ENCODE results near the gene SNRPE. TPM values are rescaled to one million over a fixed set of nuclear protein-coding genes. Genes with fewer than 3 reads are reported as not detected.

The SNRPE gene
- total RNA-seq, 2 donors from 2014 or later: 47.2 to 50.1 TPM

- DNase-seq: no peak
- ATAC-seq: no peak
- no peaks in the 10 kb centered on the region for H3K9me3 ChIP-seq (ENCODE audit: control insufficient read depth, low read length, poor library complexity, severe bottlenecking)
- Mint-ChIP-seq H3K4me3 (no peak overlapping the region), H3K4me1 (peaks cover 2% of the 10 kb centered on the region), H3K36me3 (ENCODE audit: low read depth) (no peaks in the 10 kb centered on the region), H3K27ac (no peak overlapping the region), H3K27me3 (no peaks in the 10 kb centered on the region)
Measured at GRCh38 chr1:203899353-203899716, 37.9 kb downstream of the SNRPE start.

GRCh38 chr1:203899869-203900714, 38.7 kb downstream of the SNRPE start:
- H3K9me3 ChIP-seq (ENCODE audit: control insufficient read depth, low read length, poor library complexity, severe bottlenecking): no peaks in the 10 kb centered on the region
- no peaks in the 10 kb centered on the region for H3K27me3 Mint-ChIP-seq
- H3K36me3 Mint-ChIP-seq (ENCODE audit: low read depth): no peaks in the 10 kb centered on the region
- no peak for DNase-seq
- H3K27ac Mint-ChIP-seq: no peak overlapping the region
- H3K4me1 Mint-ChIP-seq: peaks cover 2% of the 10 kb centered on the region
- ATAC-seq: no peak
- no peak overlapping the region for H3K4me3 Mint-ChIP-seq

DNA sequence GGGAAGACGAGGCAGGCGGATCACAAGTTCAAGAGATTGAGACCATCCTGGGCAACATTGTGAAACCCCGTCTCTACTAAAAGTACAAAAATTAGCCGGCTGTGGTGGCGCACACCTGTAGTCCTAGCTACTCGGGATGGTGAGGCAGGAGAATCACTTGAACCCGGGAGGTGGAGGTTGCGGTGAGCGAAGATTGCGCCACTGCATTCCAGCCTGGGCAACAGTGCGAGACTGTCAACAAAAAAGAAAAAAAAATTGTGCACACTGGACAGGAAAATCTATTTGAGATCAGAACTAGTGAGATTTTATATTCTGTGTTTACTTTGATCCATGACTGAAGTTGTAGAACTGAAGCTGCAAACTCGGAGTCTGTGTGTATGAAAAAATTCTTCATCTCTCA, 40.2 kb downstream of the SNRPE start:
- Mint-ChIP-seq H3K36me3 (ENCODE audit: low read depth) (no peaks in the 10 kb centered on the region), H3K27me3 (no peaks in the 10 kb centered on the region), H3K4me3 (no peak overlapping the region), H3K4me1 (peaks cover 4% of the 10 kb centered on the region), H3K27ac (no peak overlapping the region)
- no peak for ATAC-seq
- no peak for DNase-seq
- H3K9me3 ChIP-seq (ENCODE audit: control insufficient read depth, low read length, poor library complexity, severe bottlenecking): no peaks in the 10 kb centered on the region

- H3K4me1 Mint-ChIP-seq: peaks cover 2% of the 10 kb centered on the region
- H3K36me3 Mint-ChIP-seq (ENCODE audit: low read depth): no peaks in the 10 kb centered on the region
- H3K9me3 ChIP-seq (ENCODE audit: control insufficient read depth, low read length, poor library complexity, severe bottlenecking): no peaks in the 10 kb centered on the region
- ATAC-seq (no peak), DNase-seq (no peak)
- no peaks in the 10 kb centered on the region for H3K27me3 Mint-ChIP-seq
- H3K27ac Mint-ChIP-seq: no peak overlapping the region
- no peak overlapping the region for H3K4me3 Mint-ChIP-seq
Measured at GRCh38 chr1:203905275-203905674, 43.9 kb downstream of the SNRPE start.

GRCh38 chr1:203906932-203907331, 45.5 kb downstream of the SNRPE start:
- no peak overlapping the region for H3K27ac Mint-ChIP-seq

GRCh38 chr1:203907901-203908300, 46.5 kb downstream of the SNRPE start:
- Mint-ChIP-seq H3K36me3 (ENCODE audit: low read depth) (no peaks in the 10 kb centered on the region), H3K4me3 (no peak overlapping the region), H3K27ac (no peak overlapping the region), H3K4me1 (peaks cover 2% of the 10 kb centered on the region), H3K27me3 (peaks cover 6% of the 10 kb centered on the region)
- H3K9me3 ChIP-seq (ENCODE audit: control insufficient read depth, low read length, poor library complexity, severe bottlenecking): no peaks in the 10 kb centered on the region
- ATAC-seq (no peak), DNase-seq (no peak)

More at GRCh38 chr1:203906932-203907331, 45.5 kb downstream of the SNRPE start:
- Mint-ChIP-seq H3K36me3 (ENCODE audit: low read depth) (no peaks in the 10 kb centered on the region), H3K27me3 (peaks cover 3% of the 10 kb centered on the region), H3K4me3 (no peak overlapping the region), H3K4me1 (peaks cover 2% of the 10 kb centered on the region)
- no peak for ATAC-seq
- DNase-seq: no peak
- no peaks in the 10 kb centered on the region for H3K9me3 ChIP-seq (ENCODE audit: control insufficient read depth, low read length, poor library complexity, severe bottlenecking)

GRCh38 chr1:203911806-203912205, 50.4 kb downstream of the SNRPE start:
- H3K27ac Mint-ChIP-seq: no peak overlapping the region
- DNase-seq: no peak
- H3K9me3 ChIP-seq (ENCODE audit: control insufficient read depth, low read length, poor library complexity, severe bottlenecking): no peaks in the 10 kb centered on the region
- H3K4me1 Mint-ChIP-seq: no peaks in the 10 kb centered on the region
- no peak overlapping the region for H3K4me3 Mint-ChIP-seq
- H3K27me3 Mint-ChIP-seq: peaks cover 11% of the 10 kb centered on the region
- no peaks in the 10 kb centered on the region for H3K36me3 Mint-ChIP-seq (ENCODE audit: low read depth)
- no peak for ATAC-seq

DNA sequence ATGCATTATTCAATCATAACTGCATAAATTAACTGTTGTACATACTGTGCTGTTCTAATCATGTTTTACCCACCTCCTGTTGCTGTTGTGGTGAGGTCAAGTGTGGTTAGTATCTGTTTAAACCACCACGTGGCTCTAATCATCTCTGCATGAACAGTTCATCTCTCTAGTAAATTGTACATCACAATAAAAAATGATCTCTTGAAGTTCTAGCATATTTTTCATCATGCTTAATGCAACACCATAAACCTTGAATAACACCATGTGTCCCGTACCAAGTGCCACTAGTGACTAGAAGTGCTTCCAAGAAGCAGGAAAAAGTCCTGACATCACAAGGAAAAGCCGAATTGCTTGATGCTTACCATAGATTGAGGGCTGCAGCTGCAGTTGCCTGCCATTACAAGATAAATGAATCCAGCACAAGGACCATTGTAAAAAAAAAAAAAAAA, 51.7 kb downstream of the SNRPE start:
- no peak for ATAC-seq

DNA sequence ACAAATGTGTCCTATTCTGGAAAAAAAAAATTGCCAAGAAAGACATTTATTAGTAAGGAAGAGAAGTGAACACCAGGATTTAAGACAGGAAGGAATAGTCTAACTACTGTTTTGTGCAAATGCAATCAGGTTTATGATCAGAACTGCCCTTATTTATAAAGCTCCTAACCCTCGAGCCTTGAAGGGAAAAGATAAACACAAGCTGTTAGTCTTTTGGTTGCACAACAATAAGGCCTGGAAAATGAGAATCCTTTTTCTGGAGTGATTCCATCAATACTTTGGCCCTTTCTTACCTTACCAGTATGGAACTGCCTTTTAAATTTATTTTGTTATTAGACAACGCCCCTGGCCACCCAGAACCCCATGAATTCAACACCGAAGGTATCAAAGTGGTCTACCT, 52.9 kb downstream of the SNRPE start:
- no peaks in the 10 kb centered on the region for H3K9me3 ChIP-seq (ENCODE audit: control insufficient read depth, low read length, poor library complexity, severe bottlenecking)
- DNase-seq (no peak), ATAC-seq (no peak)
- H3K4me3 Mint-ChIP-seq: no peak overlapping the region
- no peak overlapping the region for H3K27ac Mint-ChIP-seq
- peaks cover 11% of the 10 kb centered on the region for H3K27me3 Mint-ChIP-seq
- H3K36me3 Mint-ChIP-seq (ENCODE audit: low read depth): no peaks in the 10 kb centered on the region
- no peaks in the 10 kb centered on the region for H3K4me1 Mint-ChIP-seq

More for the DNA sequence above, 51.7 kb downstream of the SNRPE start:
- no peaks in the 10 kb centered on the region for H3K36me3 Mint-ChIP-seq (ENCODE audit: low read depth)
- DNase-seq: no peak
- no peaks in the 10 kb centered on the region for H3K4me1 Mint-ChIP-seq
- peaks cover 11% of the 10 kb centered on the region for H3K27me3 Mint-ChIP-seq
- H3K9me3 ChIP-seq (ENCODE audit: control insufficient read depth, low read length, poor library complexity, severe bottlenecking): no peaks in the 10 kb centered on the region
- no peak overlapping the region for H3K4me3 Mint-ChIP-seq
- no peak overlapping the region for H3K27ac Mint-ChIP-seq

GRCh38 chr1:203915811-203916210, 54.4 kb downstream of the SNRPE start:
- no peak overlapping the region for H3K4me3 Mint-ChIP-seq
- H3K27me3 Mint-ChIP-seq: peaks cover 11% of the 10 kb centered on the region
- H3K4me1 Mint-ChIP-seq: no peaks in the 10 kb centered on the region
- H3K9me3 ChIP-seq (ENCODE audit: control insufficient read depth, low read length, poor library complexity, severe bottlenecking): no peaks in the 10 kb centered on the region
- no peak for DNase-seq
- ATAC-seq: no peak
- H3K36me3 Mint-ChIP-seq (ENCODE audit: low read depth): no peaks in the 10 kb centered on the region
- no peak overlapping the region for H3K27ac Mint-ChIP-seq

- H3K9me3 ChIP-seq (ENCODE audit: control insufficient read depth, low read length, poor library complexity, severe bottlenecking): no peaks in the 10 kb centered on the region
- Mint-ChIP-seq H3K27me3 (peaks cover 9% of the 10 kb centered on the region), H3K36me3 (ENCODE audit: low read depth) (no peaks in the 10 kb centered on the region), H3K4me3 (no peak overlapping the region), H3K4me1 (no peaks in the 10 kb centered on the region), H3K27ac (no peak overlapping the region)
- DNase-seq (no peak), ATAC-seq (no peak)
Measured at GRCh38 chr1:203916756-203917155, 55.4 kb downstream of the SNRPE start.

Other genes with a start within 250 kb of the SNRPE start
- gene ATP2B4, start 234.8 kb upstream of the SNRPE start, total RNA-seq: 10 to 100 TPM; 92.5 to 99.2 TPM
- 10 to 100 TPM; 21.7 to 23.9 TPM for gene LAX1, start 96.4 kb upstream of the SNRPE start, total RNA-seq
- 10 to 100 TPM; 32.0 to 32.6 TPM for gene ZBED6, start 66.0 kb upstream of the SNRPE start, total RNA-seq
- gene ZC3H11A, start 66.0 kb upstream of the SNRPE start, total RNA-seq: 10 to 100 TPM; 71.8 to 80.5 TPM
- gene SOX13, start 211.5 kb downstream of the SNRPE start, total RNA-seq: 1 to 10 TPM; 1.3 to 6.3 TPM